Mesothelial cell of epicardium (in vitro differentiated cells): ENCODE measurements around the gene WDR59. TPM values are rescaled to one million over a fixed set of nuclear protein-coding genes. Genes with fewer than 3 reads are reported as not detected.
"Not testable (repeated sequence)": the region's sequence is repeated elsewhere in the genome, so short reads cannot be mapped to it uniquely, and the experiment has no call there.

ENCODE experiments used
- DNase-seq, 2 experiments: peaks; one replicate each; pipeline ENCODE4 v3.0.0; 2021; ENCODE audit warnings: low spot score in 2 of 2; ENCODE audit not compliant: unreplicated experiment in 2 of 2
- H3K27ac Mint-ChIP-seq: 2 replicates; pipeline ENCODE4 v1.8.0; 2021; ENCODE audit warnings: mixed read lengths
- H3K27me3 Mint-ChIP-seq: 2 replicates; pipeline ENCODE4 v1.8.0; 2021; ENCODE audit warnings: low read depth, mixed read lengths
- H3K36me3 Mint-ChIP-seq: 2 replicates; pipeline ENCODE4 v1.8.0; 2021; ENCODE audit warnings: mixed read lengths
- H3K4me1 Mint-ChIP-seq: 2 replicates; pipeline ENCODE4 v1.8.0; 2021; ENCODE audit warnings: mixed read lengths
- H3K4me3 Mint-ChIP-seq: 2 replicates; pipeline ENCODE4 v1.8.0; 2021; ENCODE audit warnings: mild to moderate bottlenecking, moderate library complexity, mixed read lengths
- H3K9me3 Mint-ChIP-seq: 2 replicates; pipeline ENCODE4 v1.8.0; 2021; ENCODE audit warnings: mixed read lengths
- CTCF ChIP-seq: fragments of 200-600 bp; sonication (generic); IDR thresholded peaks from one replicate; pipeline ENCODE4 v1.5.0; 2021; ENCODE audit warnings: antibody characterized with exemption; ENCODE audit not compliant: unreplicated experiment
- total RNA-seq: library from RNA; stranded (reverse); gene quantifications from 3 replicates; pipeline ENCODE4 v1.2.1, GENCODE V29; 2021

WDR59 gene
- total RNA-seq, 1 donor from 2014 or later = 134 TPM

DNA sequence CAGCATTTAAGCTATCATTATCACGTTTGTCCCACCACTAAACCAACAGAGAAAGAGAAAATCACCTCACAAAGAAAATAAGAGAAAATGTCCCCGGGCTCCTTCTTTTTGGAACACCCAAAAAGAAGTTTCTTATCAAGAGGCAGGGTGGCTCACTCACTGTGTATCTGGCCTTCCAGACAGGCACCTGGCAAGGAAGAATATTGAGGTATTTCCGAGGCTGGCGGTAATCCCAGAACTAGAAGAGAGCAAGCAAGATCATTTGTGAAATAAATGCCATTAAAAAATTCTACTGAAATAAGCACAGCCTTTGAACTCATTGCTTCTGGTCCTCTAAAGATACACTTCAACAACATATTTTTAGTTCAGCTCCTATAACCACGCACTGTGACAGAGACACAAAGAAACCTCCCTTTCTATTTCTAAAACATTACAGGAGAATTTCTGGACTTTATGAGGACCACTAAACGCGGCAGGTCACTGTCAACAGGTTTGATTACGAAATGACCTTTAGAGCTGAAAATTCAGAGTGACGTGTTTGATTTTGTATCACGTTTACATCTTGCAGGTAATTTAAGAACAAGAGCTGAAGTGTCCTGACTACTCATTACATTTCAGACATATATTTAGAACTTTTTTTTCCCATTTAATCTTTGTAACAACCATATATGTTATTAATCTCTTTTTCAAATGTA lies 61.0 kb downstream of the WDR59 start:
- DNase-seq = no peak
- H3K9me3 Mint-ChIP-seq = no peaks in the 10 kb centered on the region
- H3K4me1 Mint-ChIP-seq = no peaks in the 10 kb centered on the region
- peaks cover 40% of the 10 kb centered on the region for H3K36me3 Mint-ChIP-seq
- no peak overlapping the region for H3K27ac Mint-ChIP-seq
- no peak overlapping the region for H3K4me3 Mint-ChIP-seq
- TF ChIP-seq CTCF = no peak
- no peaks in the 10 kb centered on the region for H3K27me3 Mint-ChIP-seq

- Mint-ChIP-seq H3K36me3 (peaks cover 47% of the 10 kb centered on the region), H3K9me3 (no peaks in the 10 kb centered on the region), H3K27ac (no peak overlapping the region), H3K4me3 (no peak overlapping the region), H3K4me1 (no peaks in the 10 kb centered on the region), H3K27me3 (no peaks in the 10 kb centered on the region)
- no peak for TF ChIP-seq CTCF
- no peak for DNase-seq
These were observed 62.5 kb downstream of the WDR59 start for GRCh38 chr16:74922150-74923138.

- TF ChIP-seq CTCF = no peak
- Mint-ChIP-seq H3K27ac (no peak overlapping the region), H3K4me1 (no peaks in the 10 kb centered on the region), H3K27me3 (no peaks in the 10 kb centered on the region), H3K4me3 (no peak overlapping the region), H3K36me3 (peaks cover 51% of the 10 kb centered on the region), H3K9me3 (no peaks in the 10 kb centered on the region)
- DNase-seq = no peak
These were observed 63.9 kb downstream of the WDR59 start for GRCh38 chr16:74921051-74921450.

GRCh38 chr16:74909665-74910064 lies 75.3 kb downstream of the WDR59 start:
- no peaks in the 10 kb centered on the region for H3K27me3 Mint-ChIP-seq
- peaks cover 83% of the 10 kb centered on the region for H3K36me3 Mint-ChIP-seq

GRCh38 chr16:74908759-74909158 lies 76.2 kb downstream of the WDR59 start:
- H3K27ac Mint-ChIP-seq, H3K27me3 Mint-ChIP-seq, H3K4me1 Mint-ChIP-seq, DNase-seq, H3K4me3 Mint-ChIP-seq: not testable (repeated sequence)
- Mint-ChIP-seq H3K36me3 (peaks cover 79% of the 10 kb centered on the region), H3K9me3 (peaks cover 34% of the 10 kb centered on the region)

More at GRCh38 chr16:74909665-74910064, 75.3 kb downstream of the WDR59 start:
- Mint-ChIP-seq H3K4me3 (no peak overlapping the region), H3K4me1 (no peaks in the 10 kb centered on the region), H3K27ac (no peak overlapping the region), H3K9me3 (peaks cover 34% of the 10 kb centered on the region)
- TF ChIP-seq CTCF = no peak
- no peak for DNase-seq
